ENCODE measurements around the gene LGALS9.
A peak's percentile ranks its signal among the peaks of the same experiment; 100 is the strongest.

DNA sequence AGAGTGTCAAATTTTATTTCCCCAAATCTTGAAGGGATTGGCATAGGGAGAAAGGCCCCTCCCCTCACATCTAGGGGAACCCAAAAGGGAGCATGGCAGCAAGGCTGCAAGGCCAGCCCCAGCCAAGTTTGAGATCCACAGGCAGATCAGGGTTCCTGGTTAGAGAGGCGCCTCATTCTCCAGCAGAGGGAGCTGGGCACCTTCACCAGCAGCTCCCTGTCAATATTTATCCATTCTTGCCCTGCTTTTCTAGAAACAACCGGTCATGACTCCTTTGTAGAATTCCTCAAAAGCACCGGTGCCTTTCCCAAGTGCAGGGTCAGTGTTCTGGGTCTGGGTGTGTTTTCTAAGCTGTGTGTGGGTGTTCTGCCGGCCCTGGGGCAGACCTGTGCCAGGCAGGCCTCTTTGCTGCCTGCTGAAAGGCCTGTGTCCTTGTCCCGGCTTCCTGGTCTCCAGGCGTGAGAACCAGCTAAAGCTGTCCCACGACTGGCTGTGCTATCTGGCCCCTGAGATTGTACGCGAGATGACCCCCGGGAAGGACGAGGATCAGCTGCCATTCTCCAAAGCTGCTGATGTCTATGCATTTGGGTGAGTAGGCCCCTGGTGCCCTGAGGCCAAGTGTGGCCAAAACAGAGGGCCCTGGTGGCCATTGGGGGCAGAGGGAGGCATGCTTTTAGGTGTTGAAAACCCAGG, 21.2 kb upstream of the LGALS9 start:
- TF ChIP-seq CTCF (IDR thresholded peaks at IDR 0.05) (peak; percentile 28), EZH2 (IDR thresholded peaks at IDR 0.05; ENCODE audit: borderline replicate concordance, insufficient read depth, low read depth, low read length, poor library complexity, severe bottlenecking) (no peak)
